CD4-positive, alpha-beta T cell (primary cell): ENCODE data around the gene FCHO2. TPM values are rescaled to one million over a fixed set of nuclear protein-coding genes. Genes with fewer than 3 reads are reported as not detected.

Source experiments
- ATAC-seq: fragments of 200-7000 bp; cut with Tn5 transposase; one replicate; pipeline ENCODE4 v1.10.0; 2022; ENCODE audit warnings: mild to moderate bottlenecking; ENCODE audit not compliant: poor library complexity
- CTCF ChIA-PET: fragments of 350-600 bp; sonication (Branson Sonifier 250); formaldehyde crosslinking; loops from one replicate; lab custom pipeline; 2021; ENCODE audit warnings: antibody characterized with exemption, inconsistent platforms; lab: Charles Lee
- POLR2A ChIA-PET: fragments of 350-600 bp; sonication (Branson Sonifier 250); formaldehyde crosslinking; loops from one replicate; lab custom pipeline; 2021; ENCODE audit warnings: antibody characterized with exemption, inconsistent platforms; lab: Charles Lee
- DNase-seq, 14 experiments: peaks; one replicate each; pipeline ENCODE4 v3.0.0-alpha.2; 2013 to 2020; ENCODE audit warnings: mixed read lengths in 2 of 14
- H3K27ac ChIP-seq, 2 donors: one replicate each; pipeline versions ENCODE4 v1.5.1 to v1.7.0; 2013; ENCODE audit warnings: low read length in 2 of 2, low read depth in 1 of 2, mild to moderate bottlenecking in 1 of 2
- H3K27me3 ChIP-seq, 2 experiments: 1 replicate in 1 of 2; 2 replicates in 1 of 2; pipeline versions ENCODE4 v1.6.1 to v1.7.0; 2013; ENCODE audit warnings: low read length in 2 of 2, control low read depth in 1 of 2, mild to moderate bottlenecking in 1 of 2, moderate library complexity in 1 of 2; ENCODE audit not compliant: insufficient read depth in 2 of 2, control insufficient read depth in 1 of 2
- H3K36me3 ChIP-seq: one replicate; pipeline ENCODE4 v1.6.1; 2013; ENCODE audit warnings: low read length, control low read depth; ENCODE audit not compliant: insufficient read depth
- H3K4me1 ChIP-seq: one replicate; pipeline ENCODE4 v1.6.1; 2013; ENCODE audit warnings: low read length, control low read depth; ENCODE audit not compliant: insufficient read depth
- H3K4me3 ChIP-seq: one replicate; pipeline ENCODE4 v1.5.1; 2013; ENCODE audit warnings: mild to moderate bottlenecking, low read length, moderate library complexity
- H3K9me3 ChIP-seq, 2 experiments: 1 replicate in 1 of 2; 2 replicates in 1 of 2; pipeline versions ENCODE4 v1.6.1 to v1.7.0; 2013; ENCODE audit warnings: low read length in 2 of 2, mild to moderate bottlenecking in 2 of 2, control low read depth in 1 of 2, moderate library complexity in 1 of 2; ENCODE audit not compliant: control insufficient read depth in 1 of 2, insufficient read depth in 1 of 2
- H3K27ac Mint-ChIP-seq: one replicate; pipeline ENCODE4 v1.8.0; 2020; ENCODE audit warnings: mixed read lengths
- H3K27me3 Mint-ChIP-seq: one replicate; pipeline ENCODE4 v1.8.0; 2021; ENCODE audit warnings: mixed read lengths
- H3K36me3 Mint-ChIP-seq: one replicate; pipeline ENCODE4 v1.8.0; 2021; ENCODE audit warnings: low read depth, mixed read lengths
- H3K4me1 Mint-ChIP-seq: one replicate; pipeline ENCODE4 v1.8.0; 2021; ENCODE audit warnings: low read depth, mixed read lengths
- H3K4me3 Mint-ChIP-seq: one replicate; pipeline ENCODE4 v1.8.0; 2020; ENCODE audit warnings: mild to moderate bottlenecking, mixed read lengths
- H3K9me3 Mint-ChIP-seq: one replicate; pipeline ENCODE4 v1.8.0; 2020; ENCODE audit warnings: mixed read lengths
- intact Hi-C, 2 experiments: fragments of 100-400 bp; cut with DNase I in 1 of 2; cut with micrococcal nuclease in 1 of 2; formaldehyde crosslinking; loops; one replicate each; pipeline versions ENCODE4 v1.15.1 to v1.9.0; 2023 to 2025; cut with DNase I, micrococcal nuclease
- total RNA-seq, 174 experiments: library from RNA in 2 of 174; stranded (reverse) in 2 of 174; gene quantifications; one replicate each; pipeline ENCODE4 v1.2.3 and lab custom pipeline; 2021 to 2026
- TF ChIP-seq, protein P1 (sequence below): fragments of 200-600 bp; IDR thresholded peaks from one replicate; pipeline ENCODE4 v1.8.0; 2022; ENCODE audit warnings: antibody characterized with exemption, mild to moderate bottlenecking

FCHO2 gene
- total RNA-seq, 2 experiments from 2014 or later, result 2.0 to 2.6 TPM

DNA sequence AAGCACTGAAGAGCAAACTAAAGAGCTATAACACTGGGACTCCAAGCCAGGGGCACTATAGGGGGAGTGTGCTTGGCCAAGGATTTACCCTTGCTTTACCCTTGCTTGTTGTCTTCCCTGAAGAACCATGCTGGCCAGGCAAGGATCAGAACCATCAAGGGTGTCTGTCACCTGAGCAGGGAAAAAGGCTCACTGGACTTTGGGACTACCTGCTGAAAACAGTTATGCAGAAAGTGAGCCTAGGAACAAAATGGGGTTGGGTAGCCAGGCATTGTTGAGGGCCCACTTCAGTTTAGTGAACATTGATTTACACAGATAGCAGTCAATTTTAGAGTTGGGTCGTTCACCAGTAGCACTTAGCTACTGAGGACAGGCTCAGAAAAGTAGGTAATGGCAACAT is 156.5 kb downstream of the FCHO2 start:
- peaks cover 15 to 36% of the 10 kb centered on the region in 2 experiments for H3K27me3 ChIP-seq

DNA sequence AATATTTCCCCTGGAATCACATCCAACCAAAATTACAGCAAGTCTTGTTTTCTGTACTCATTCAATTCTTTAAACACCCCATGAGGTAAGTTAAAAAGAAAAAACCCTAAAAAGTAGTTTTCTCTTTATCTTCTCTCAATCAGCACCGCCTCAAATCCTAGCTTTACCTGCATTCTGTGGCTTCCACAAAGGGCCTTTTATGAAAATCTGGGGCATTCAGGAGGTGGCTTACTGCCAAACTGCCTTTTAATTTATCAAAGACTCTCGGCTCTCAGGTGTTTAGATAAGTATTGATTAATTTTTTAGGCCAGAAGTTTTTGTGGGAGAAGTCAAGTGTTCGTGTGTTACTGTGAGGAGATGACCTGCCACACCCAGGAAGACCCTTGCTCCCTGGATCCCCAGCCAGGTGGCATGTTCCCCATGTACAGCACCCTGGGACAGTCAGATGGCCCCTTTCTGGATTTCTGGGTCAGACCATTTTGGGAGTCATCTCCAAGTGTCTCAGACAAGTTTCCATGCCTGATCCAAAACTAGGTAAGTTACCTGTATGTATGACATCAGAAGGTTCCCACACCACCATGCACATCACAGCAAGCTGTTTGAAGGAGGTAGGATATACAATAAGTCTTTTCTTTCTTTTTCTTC is 158.3 kb downstream of the FCHO2 start:
- ATAC-seq (no peak), DNase-seq (no peak)
- Histone ChIP-seq H3K27ac (no peak overlapping the region), H3K27me3 (peaks cover 21 to 42% of the 10 kb centered on the region in 2 experiments), H3K36me3 (no peaks in the 10 kb centered on the region), H3K4me1 (no peaks in the 10 kb centered on the region), H3K9me3 (no peaks in the 10 kb centered on the region), H3K4me3 (no peak overlapping the region)
- no peak overlapping the region for H3K27ac Mint-ChIP-seq
- no peaks in the 10 kb centered on the region for H3K4me1 Mint-ChIP-seq
- H3K27me3 Mint-ChIP-seq, result peaks cover 78% of the 10 kb centered on the region
- intact Hi-C loops, result no loop called here
- TF ChIP-seq, protein P1, sequence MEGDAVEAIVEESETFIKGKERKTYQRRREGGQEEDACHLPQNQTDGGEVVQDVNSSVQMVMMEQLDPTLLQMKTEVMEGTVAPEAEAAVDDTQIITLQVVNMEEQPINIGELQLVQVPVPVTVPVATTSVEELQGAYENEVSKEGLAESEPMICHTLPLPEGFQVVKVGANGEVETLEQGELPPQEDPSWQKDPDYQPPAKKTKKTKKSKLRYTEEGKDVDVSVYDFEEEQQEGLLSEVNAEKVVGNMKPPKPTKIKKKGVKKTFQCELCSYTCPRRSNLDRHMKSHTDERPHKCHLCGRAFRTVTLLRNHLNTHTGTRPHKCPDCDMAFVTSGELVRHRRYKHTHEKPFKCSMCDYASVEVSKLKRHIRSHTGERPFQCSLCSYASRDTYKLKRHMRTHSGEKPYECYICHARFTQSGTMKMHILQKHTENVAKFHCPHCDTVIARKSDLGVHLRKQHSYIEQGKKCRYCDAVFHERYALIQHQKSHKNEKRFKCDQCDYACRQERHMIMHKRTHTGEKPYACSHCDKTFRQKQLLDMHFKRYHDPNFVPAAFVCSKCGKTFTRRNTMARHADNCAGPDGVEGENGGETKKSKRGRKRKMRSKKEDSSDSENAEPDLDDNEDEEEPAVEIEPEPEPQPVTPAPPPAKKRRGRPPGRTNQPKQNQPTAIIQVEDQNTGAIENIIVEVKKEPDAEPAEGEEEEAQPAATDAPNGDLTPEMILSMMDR, result no peak
- ChIA-PET POLR2A (no interaction called here), CTCF (no interaction called here)
- no peak overlapping the region for H3K4me3 Mint-ChIP-seq
- peaks cover 3% of the 10 kb centered on the region for H3K9me3 Mint-ChIP-seq
- H3K36me3 Mint-ChIP-seq, result no peaks in the 10 kb centered on the region

More for the DNA sequence above, 156.5 kb downstream of the FCHO2 start:
- Mint-ChIP-seq H3K4me3 (no peak overlapping the region), H3K36me3 (no peaks in the 10 kb centered on the region), H3K27me3 (peaks cover 74% of the 10 kb centered on the region), H3K9me3 (peaks cover 3% of the 10 kb centered on the region), H3K4me1 (no peaks in the 10 kb centered on the region), H3K27ac (no peak overlapping the region)
- no peak for ATAC-seq
- Histone ChIP-seq H3K9me3 (no peaks in the 10 kb centered on the region), H3K4me1 (no peaks in the 10 kb centered on the region), H3K27ac (no peak overlapping the region), H3K4me3 (no peak overlapping the region), H3K36me3 (no peaks in the 10 kb centered on the region)
- DNase-seq, result no peak
- intact Hi-C loops, result no loop called here
- TF ChIP-seq, protein P1, result no peak
- ChIA-PET CTCF (no interaction called here), POLR2A (no interaction called here)

DNA sequence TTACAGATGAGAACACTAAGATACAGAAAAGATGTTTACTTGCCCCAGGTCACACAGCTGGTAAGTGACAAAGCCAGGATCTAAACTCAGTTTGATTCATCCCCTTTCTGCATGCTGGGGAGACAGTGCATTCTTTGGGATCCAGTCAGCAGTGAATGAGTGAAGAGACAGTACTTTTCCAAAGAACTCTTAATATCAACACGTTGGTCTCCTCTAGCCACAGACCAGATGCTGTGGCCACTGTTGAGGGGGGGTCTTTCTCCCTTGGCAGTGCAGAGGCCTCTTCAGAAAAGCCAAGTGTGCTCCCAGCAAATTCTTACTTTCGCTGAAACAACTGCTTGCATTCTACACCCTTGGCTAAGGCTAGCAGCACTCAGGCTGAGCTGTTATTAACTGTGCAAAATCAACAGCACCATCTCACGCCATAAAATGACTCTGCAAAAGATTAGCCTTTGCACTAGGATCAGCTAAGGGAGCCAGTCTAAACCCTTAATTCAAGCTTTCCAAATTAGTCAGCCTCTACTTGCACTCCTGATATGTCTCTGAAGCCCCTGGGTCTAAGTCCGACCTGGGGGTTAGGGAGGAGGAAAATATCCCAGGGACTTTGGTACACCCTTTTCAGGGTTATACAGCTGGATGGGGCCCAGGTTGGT is 159.7 kb downstream of the FCHO2 start:
- DNase-seq (no peak), ATAC-seq (no peak)
- POLR2A ChIA-PET, result no interaction called here
- CTCF ChIA-PET, result no interaction called here
- H3K9me3 Mint-ChIP-seq, result no peaks in the 10 kb centered on the region
- peaks cover 5% of the 10 kb centered on the region for H3K4me1 Mint-ChIP-seq
- intact Hi-C loops, result no loop called here
- Histone ChIP-seq H3K27me3 (peaks cover 28 to 48% of the 10 kb centered on the region in 2 experiments), H3K9me3 (peaks cover 0 to 5% of the 10 kb centered on the region in 2 experiments), H3K36me3 (no peaks in the 10 kb centered on the region), H3K4me1 (peaks cover 5% of the 10 kb centered on the region), H3K27ac (no peak overlapping the region), H3K4me3 (no peak overlapping the region)
- peaks cover 79% of the 10 kb centered on the region for H3K27me3 Mint-ChIP-seq
- no peaks in the 10 kb centered on the region for H3K36me3 Mint-ChIP-seq
- TF ChIP-seq, protein P1, result no peak
- no peak overlapping the region for H3K4me3 Mint-ChIP-seq
- H3K27ac Mint-ChIP-seq, result no peak overlapping the region
